HL-60 (cell line): ENCODE data around the gene ATP1B1.

Experiments
- DNase-seq, 2 experiments: peaks; one replicate each; pipeline ENCODE4 v3.0.0-alpha.2; 2010 to 2020; ENCODE audit warnings: low read depth in 1 of 2, low spot score in 1 of 2
- H3K27ac ChIP-seq: fragments of 250-450 bp; sonication (Bioruptor Pico); replicated peaks from 2 replicates; pipeline ENCODE4 v1.5.1; 2020; ENCODE audit warnings: mild to moderate bottlenecking, moderate library complexity
- H3K27me3 ChIP-seq: fragments of 250-450 bp; sonication (Bioruptor Pico); 2 replicates; pipeline ENCODE4 v1.5.1; 2021; ENCODE audit warnings: mild to moderate bottlenecking, moderate library complexity; ENCODE audit not compliant: insufficient read depth, poor library complexity, severe bottlenecking
- H3K4me3 ChIP-seq: replicated peaks from 2 replicates; pipeline ENCODE4 v1.5.1; 2011; ENCODE audit warnings: mild to moderate bottlenecking, control low read depth, low read length; ENCODE audit not compliant: insufficient read depth
- GABPA ChIP-seq: IDR thresholded peaks from 2 replicates; pipeline ENCODE4 v1.6.1; 2012; ENCODE audit warnings: low read depth
- POLR2AphosphoS5 ChIP-seq: IDR thresholded peaks from 2 replicates; pipeline ENCODE4 v1.6.1; 2012; ENCODE audit warnings: low read depth
- SPI1 ChIP-seq: IDR thresholded peaks from 2 replicates; pipeline ENCODE4 v1.6.1; 2012; ENCODE audit warnings: low read depth, mild to moderate bottlenecking, borderline replicate concordance
- TF ChIP-seq, protein P1 (sequence below): IDR thresholded peaks from 2 replicates; pipeline ENCODE4 v1.6.1; 2012; ENCODE audit warnings: low read depth; ENCODE audit not compliant: insufficient replicate concordance
- TF ChIP-seq, protein P2 (sequence below): IDR thresholded peaks from one replicate; pipeline ENCODE4 v1.5.1; 2011; ENCODE audit warnings: low read length, control low read depth, inconsistent platforms; ENCODE audit not compliant: insufficient read depth

The ATP1B1 gene

DNA sequence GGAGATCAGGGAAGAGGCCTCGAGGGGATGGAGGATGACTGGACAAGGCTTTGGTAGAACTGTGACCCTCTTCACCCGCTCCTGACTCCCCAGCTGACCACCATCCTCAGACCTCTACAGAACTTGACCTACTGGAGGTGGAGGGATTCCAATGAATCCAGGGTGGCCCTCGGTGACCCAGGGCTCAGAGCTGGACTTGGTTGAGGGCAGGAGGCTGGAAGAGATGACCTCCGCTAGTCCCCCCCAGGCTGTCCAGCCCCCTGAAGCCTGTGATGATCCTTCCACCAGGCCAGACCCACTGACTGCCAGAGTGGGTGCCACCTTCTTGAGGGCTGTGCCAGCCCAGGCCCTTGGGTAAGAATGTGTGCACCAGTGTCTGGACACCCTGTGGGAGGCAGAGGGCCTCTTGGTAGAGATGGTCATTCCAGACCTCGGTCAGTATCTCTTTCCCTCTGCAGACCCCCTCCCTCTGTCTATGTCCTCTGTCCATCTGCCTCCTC lies 44.9 kb downstream of the ATP1B1 start:
- H3K27me3 ChIP-seq = no peaks in the 10 kb centered on the region
- TF ChIP-seq, protein P1, sequence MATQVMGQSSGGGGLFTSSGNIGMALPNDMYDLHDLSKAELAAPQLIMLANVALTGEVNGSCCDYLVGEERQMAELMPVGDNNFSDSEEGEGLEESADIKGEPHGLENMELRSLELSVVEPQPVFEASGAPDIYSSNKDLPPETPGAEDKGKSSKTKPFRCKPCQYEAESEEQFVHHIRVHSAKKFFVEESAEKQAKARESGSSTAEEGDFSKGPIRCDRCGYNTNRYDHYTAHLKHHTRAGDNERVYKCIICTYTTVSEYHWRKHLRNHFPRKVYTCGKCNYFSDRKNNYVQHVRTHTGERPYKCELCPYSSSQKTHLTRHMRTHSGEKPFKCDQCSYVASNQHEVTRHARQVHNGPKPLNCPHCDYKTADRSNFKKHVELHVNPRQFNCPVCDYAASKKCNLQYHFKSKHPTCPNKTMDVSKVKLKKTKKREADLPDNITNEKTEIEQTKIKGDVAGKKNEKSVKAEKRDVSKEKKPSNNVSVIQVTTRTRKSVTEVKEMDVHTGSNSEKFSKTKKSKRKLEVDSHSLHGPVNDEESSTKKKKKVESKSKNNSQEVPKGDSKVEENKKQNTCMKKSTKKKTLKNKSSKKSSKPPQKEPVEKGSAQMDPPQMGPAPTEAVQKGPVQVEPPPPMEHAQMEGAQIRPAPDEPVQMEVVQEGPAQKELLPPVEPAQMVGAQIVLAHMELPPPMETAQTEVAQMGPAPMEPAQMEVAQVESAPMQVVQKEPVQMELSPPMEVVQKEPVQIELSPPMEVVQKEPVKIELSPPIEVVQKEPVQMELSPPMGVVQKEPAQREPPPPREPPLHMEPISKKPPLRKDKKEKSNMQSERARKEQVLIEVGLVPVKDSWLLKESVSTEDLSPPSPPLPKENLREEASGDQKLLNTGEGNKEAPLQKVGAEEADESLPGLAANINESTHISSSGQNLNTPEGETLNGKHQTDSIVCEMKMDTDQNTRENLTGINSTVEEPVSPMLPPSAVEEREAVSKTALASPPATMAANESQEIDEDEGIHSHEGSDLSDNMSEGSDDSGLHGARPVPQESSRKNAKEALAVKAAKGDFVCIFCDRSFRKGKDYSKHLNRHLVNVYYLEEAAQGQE = no peak
- TF ChIP-seq SPI1 (no peak), GABPA (no peak), POLR2AphosphoS5 (no peak)
- TF ChIP-seq, protein P2, sequence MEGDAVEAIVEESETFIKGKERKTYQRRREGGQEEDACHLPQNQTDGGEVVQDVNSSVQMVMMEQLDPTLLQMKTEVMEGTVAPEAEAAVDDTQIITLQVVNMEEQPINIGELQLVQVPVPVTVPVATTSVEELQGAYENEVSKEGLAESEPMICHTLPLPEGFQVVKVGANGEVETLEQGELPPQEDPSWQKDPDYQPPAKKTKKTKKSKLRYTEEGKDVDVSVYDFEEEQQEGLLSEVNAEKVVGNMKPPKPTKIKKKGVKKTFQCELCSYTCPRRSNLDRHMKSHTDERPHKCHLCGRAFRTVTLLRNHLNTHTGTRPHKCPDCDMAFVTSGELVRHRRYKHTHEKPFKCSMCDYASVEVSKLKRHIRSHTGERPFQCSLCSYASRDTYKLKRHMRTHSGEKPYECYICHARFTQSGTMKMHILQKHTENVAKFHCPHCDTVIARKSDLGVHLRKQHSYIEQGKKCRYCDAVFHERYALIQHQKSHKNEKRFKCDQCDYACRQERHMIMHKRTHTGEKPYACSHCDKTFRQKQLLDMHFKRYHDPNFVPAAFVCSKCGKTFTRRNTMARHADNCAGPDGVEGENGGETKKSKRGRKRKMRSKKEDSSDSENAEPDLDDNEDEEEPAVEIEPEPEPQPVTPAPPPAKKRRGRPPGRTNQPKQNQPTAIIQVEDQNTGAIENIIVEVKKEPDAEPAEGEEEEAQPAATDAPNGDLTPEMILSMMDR = no peak
- H3K27ac ChIP-seq = no peak overlapping the region
- H3K4me3 ChIP-seq = no peak overlapping the region
- DNase-seq = no peak

DNA sequence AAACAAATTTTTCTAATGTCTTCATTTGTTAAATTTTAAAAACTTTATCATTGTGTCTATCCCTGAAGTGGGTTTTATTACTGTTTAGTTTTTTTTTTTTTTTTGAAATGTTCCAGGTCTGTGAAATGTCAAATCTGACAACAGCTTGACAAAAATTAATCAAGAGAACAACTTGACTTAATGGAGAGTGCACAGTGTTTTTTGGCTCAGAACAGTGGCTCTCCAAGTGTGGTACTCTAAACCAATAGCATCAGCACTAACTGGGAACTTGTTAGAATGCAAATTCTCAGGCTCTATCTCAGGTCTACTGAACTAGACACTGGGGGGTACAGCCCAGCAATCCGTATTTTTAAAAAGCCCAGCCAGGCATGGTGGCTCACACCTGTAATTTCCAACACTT lies 49.2 kb downstream of the ATP1B1 start:
- no peak overlapping the region for H3K27ac ChIP-seq
- TF ChIP-seq POLR2AphosphoS5 = no peak
- no peak for TF ChIP-seq SPI1
- TF ChIP-seq, protein P2 = no peak
- TF ChIP-seq, protein P1 = no peak
- no peak for TF ChIP-seq GABPA
- no peak overlapping the region for H3K4me3 ChIP-seq
- H3K27me3 ChIP-seq = no peaks in the 10 kb centered on the region
- DNase-seq = no peak

DNA sequence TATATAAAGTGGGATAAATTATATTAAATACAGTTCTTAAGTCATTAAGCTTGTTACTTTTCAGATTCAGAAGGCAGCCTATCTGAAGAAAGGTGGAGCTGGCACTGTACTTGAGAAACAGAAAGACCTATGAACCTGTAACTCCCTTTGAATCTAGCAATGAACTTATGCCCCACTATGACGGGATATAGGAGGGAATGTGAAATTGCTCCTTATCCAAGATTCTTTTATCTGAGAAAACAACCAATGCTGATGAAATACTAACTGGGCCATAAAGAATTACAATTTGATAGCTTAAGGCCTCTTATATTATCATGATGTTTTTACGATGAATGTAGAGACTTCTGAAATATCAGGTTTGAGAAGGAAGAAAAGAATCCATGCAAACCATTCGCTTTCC lies 50.1 kb downstream of the ATP1B1 start:
- H3K27ac ChIP-seq = no peak overlapping the region
- no peak overlapping the region for H3K4me3 ChIP-seq
- no peaks in the 10 kb centered on the region for H3K27me3 ChIP-seq
- no peak for DNase-seq
- TF ChIP-seq POLR2AphosphoS5 = no peak
- TF ChIP-seq GABPA = no peak
- TF ChIP-seq, protein P1 = no peak
- TF ChIP-seq SPI1 = no peak
- TF ChIP-seq, protein P2 = no peak
